DMS153 (cell line): Measurements from ENCODE around the gene VPS33A.
A peak's percentile ranks its signal among the peaks of the same experiment; 100 is the strongest.
"Not testable (repeated sequence)": the region's sequence is repeated elsewhere in the genome, so short reads cannot be mapped to it uniquely, and the experiment has no call there.

Experiments
- DNase-seq: peaks from one replicate; lab custom pipeline; 2025; lab: John Stamatoyannopoulos, UW

VPS33A gene

GRCh38 chr12:122204167-122205052, 61.9 kb downstream of the VPS33A start:
- DNase-seq: no peak

DNA sequence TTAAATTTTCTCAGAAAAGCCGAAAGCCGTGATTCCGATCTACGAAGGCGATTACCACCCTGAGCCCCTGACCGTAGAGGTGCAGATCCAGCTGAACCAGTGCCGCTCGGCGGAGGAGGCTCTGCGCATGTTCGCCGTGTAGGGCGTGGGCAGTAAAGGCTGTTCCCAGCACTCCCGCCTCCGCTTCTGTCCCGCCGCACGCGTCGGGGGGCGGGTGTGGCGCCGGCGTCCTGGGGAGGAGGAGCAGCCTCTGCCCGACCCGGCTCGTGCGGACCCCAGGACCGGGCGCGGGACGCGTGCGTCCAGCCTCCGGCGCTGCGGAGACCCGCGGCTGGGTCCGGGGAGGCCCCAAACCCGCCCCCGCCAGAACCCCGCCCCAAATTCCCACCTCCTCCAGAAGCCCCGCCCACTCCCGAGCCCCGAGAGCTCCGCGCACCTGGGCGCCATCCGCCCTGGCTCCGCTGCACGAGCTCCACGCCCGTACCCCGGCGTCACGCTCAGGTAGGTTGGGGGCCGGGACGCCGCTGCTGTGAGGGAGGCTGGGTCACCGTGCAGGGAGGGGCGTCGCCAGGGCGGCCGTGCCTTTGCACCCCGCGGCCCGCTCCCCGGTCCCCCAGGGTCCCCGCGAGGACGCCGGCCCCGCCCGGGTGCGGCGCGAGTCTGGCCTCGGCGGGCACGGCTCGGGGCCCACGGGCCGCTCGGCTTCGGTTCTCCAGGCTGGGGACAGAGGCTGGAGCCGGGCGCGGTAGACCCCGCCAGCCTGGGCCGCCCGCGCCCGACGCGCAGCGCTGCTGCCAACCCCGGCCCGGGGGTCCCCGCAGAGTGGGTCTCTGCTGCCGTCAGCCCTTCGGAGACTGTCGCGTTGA, 62.8 kb downstream of the VPS33A start, which contains the start of gene B3GNT4:
B3GNT4 (plus strand) TSS at position 409 of the 866 bp plus-strand sequence. CDS start 910 bp downstream, outside the sequence.
- peak; percentile 28 for DNase-seq

DNA sequence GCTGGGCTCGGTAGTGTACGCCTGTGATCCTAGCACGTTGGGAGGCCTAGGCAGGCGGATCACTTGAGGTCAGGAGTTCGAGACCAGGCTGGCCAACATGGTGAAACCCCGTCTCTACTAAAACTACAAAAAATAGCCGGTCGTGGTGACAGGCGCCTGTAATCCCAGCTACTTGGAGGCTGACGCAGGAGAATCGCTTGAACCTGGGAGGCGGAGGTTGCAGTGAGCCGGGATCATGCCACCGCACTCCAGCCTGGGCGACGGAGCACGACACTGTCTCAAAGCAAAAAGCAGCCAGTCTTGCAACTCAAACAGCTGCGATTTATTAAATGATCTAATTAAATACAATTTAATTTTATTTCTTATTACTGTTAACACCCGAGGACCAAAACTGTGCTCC, 63.5 kb downstream of the VPS33A start:
- not testable (repeated sequence) for DNase-seq

- no peak for DNase-seq
Observed at GRCh38 chr12:122202017-122202416, 64.3 kb downstream of the VPS33A start.

- no peak for DNase-seq
Observed at GRCh38 chr12:122201381-122201780, 64.9 kb downstream of the VPS33A start.

- DNase-seq: no peak
Observed at GRCh38 chr12:122200541-122201175, 65.6 kb downstream of the VPS33A start.

GRCh38 chr12:122199484-122200355, 66.6 kb downstream of the VPS33A start:
- DNase-seq: no peak

DNA sequence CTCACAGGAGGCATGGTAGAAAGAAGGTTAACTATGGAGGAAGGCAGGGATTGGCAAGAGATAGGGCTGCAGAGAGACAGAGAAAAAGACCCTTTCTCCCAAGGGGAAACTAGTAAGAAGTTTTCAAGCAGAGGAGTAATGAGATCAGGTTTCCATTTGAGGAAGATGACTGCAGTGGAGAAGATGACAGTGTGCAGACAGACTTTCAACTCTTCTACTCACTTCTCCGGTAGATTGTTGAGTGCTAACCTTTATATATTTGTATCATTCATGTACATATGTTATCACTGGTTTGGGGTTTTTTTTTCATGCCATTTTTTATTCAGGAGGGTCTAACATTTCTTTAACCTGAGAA, 68.7 kb downstream of the VPS33A start:
- no peak for DNase-seq

GRCh38 chr12:122195405-122195804, 70.9 kb downstream of the VPS33A start:
- no peak for DNase-seq

DNA sequence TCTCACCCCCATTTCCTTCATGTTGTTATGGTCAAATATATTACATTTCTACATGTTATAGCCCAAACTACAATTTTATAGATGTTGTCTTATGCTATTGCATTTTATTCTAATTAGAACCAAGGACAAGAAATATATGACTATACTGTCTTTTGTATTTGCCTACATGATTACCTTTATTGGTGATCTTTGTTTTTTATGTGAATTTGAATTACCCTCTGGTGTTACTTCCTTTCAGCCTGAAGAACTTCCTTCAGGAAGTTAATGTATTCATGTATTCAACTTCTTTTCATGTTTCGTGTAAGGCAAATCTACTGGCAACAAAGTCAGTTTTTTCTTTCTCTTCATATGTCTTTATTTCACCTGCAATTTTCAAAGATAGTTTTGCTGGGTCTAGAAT, 71.5 kb downstream of the VPS33A start:
- DNase-seq: no peak

DNA sequence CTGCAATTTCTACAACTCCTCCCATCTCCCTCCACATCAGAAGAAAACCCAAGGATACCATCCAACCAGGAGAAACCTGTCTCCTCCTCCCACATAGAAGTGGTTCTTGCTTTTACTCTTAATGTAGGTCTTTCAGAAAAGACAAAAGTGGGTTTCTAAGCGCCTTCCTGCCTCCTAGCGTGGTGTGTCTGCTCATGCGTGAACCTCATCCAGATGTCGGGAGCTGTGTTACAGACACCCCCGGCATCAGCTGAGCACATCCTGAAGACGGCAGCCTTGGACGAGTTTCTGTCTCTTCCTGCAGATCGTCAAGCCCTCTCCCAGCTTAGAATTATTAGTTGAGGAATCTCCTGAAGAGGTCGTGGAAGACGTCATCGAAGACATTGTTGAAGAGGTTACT, 73.9 kb downstream of the VPS33A start:
- no peak for DNase-seq

DNA sequence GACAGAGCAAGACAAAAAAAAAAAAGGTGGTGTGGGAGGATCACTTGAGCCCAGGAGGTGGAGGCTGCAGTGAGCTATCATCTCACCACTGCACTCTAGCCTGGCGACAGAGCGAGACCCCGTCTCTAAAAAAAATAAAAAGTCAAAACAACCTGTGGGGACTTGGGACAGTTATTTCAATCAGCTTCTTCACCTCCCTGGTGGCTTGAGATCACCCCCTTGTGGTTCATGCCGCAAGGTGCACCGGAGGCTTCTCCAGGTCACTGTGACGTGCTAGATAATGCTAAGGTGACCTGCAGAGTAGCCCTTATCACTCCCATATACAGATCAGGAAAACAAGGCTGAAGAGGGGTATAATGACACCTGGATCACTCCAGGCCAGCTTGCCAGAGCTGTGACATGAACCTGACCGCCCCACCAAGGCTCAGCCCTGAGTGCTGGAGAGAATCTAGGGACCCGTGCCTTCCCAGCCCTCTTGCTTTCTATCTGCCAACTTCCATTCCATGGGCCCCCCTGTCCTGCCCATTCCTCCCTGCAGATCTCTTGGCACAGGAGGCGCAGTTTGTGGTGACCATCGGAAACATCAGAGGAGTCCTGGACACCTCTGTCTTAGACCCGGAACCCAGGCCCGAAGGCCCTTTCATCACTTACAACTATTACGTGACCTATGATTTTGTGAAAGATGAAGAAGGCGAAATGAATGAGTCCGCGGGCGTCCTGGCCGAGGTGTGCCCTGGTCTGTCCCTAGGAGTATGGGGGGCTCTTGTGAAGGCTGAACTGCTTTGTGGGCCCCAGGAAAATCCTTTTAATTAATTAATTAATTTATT, 75.2 kb downstream of the VPS33A start:
- peak; percentile 43 for DNase-seq

GRCh38 chr12:122189626-122190475, 76.4 kb downstream of the VPS33A start:
- DNase-seq: no peak

- no peak for DNase-seq
Observed at GRCh38 chr12:122187466-122187865, 78.8 kb downstream of the VPS33A start.

GRCh38 chr12:122185494-122186082, 80.7 kb downstream of the VPS33A start:
- no peak for DNase-seq

DNA sequence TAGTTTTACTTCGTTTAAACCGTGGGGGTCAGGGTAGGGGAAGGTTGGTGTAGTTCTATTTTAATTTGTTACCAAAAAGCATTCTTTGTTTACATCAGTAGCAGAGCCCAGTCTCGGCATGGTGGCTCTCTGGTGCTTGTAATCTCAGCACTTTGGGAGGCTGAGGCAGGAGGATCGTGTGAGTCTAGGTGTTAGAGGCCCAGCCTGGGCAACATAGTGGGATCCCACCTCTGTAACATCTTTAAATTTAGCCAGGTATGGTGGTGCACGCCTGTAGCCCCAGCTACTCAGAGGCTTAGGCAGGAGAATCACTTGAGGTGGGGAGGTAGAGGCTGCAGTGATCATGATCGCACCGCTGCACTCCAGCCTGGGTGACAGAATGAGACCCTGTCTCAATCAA, 81.2 kb downstream of the VPS33A start:
- no peak for DNase-seq

- no peak for DNase-seq
Observed at GRCh38 chr12:122184517-122184916, 81.8 kb downstream of the VPS33A start.

DNA sequence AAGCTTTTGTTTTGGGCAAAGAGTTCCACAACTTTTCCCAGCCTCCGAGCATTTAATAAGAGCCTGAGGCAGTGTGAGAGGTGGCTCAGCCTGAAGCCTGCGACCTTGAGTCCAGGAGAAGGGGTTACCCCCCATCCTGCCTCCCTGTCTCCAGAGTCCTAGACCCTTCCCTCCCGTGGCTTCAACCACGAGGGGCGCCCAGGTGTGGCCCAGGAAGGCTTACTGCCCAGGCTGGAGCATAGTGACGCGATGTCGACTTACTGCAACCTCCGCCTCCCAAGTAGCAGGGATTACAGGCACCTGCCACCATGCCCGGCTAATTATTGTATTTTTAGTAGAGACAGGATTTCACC, 82.7 kb downstream of the VPS33A start:
- no peak for DNase-seq

DNA sequence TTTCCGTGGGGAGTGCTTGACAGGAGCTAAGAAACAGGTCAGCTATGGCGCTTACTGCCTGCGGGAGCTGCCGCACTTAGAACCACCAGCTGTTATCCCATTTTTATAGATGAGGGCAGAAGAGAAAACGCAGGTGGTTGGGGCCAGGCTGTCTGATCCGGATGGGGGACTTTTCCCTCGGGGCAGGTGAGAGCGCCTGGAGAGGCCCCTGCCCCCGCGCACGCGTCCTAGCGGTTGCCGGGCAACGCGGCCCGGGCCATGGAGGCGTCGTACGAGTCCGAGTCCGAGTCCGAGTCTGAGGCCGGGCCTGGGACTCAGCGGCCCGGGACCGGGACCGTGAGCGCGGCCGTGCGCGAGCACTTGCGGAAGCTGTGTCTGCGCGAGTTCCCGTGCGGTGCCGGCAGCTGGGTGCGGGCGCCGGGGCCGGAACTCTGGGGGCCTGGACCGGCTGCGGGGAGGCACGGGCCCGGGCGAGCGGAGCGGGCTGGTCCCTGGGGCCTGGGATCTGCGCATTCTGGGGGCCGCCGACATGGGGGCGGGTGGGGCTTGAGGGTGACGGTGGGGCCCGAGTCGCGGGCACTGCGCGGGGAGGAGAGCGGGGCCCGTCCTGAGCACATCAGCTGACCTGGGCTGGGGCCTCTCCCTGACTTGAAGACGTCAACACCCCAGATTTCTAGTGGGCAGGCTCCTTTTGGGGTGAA, 83.3 kb downstream of the VPS33A start, which contains the start of gene LRRC43:
LRRC43 (plus strand) TSS at position 237 of the 701 bp plus-strand sequence; CDS start at position 259, 22 bp downstream.
- peak; percentile 36 for DNase-seq
